GM23248 (cell line): ENCODE measurements around the gene SPINT1. TPM values are rescaled to one million over a fixed set of nuclear protein-coding genes. Genes with fewer than 3 reads are reported as not detected.

ENCODE experiments used
- DNase-seq: peaks from one replicate; pipeline ENCODE4 v3.0.0-alpha.2; 2015
- H2AFZ ChIP-seq: fragments of 200-600 bp; sonication (generic); 2 replicates; pipeline ENCODE4 v1.6.1; 2016; ENCODE audit warnings: antibody characterized with exemption
- H3F3A ChIP-seq: fragments of 200-600 bp; sonication (generic); 2 replicates; pipeline ENCODE4 v1.6.1; 2016; ENCODE audit warnings: mild to moderate bottlenecking, antibody characterized with exemption, mixed run types; ENCODE audit not compliant: insufficient read depth
- H3K27ac ChIP-seq: fragments of 200-600 bp; sonication (generic); 2 replicates; pipeline ENCODE4 v1.5.1; 2016; ENCODE audit warnings: mild to moderate bottlenecking
- H3K27me3 ChIP-seq: fragments of 200-600 bp; sonication (generic); replicated peaks from 2 replicates; pipeline ENCODE4 v1.6.1; 2016; ENCODE audit warnings: mild to moderate bottlenecking; ENCODE audit not compliant: insufficient read depth
- H3K36me3 ChIP-seq: fragments of 200-600 bp; sonication (generic); 2 replicates; pipeline ENCODE4 v1.6.1; 2016; ENCODE audit warnings: low read depth, mild to moderate bottlenecking
- H3K4me1 ChIP-seq: fragments of 200-600 bp; sonication (generic); 2 replicates; pipeline ENCODE4 v1.6.1; 2016; ENCODE audit warnings: mild to moderate bottlenecking; ENCODE audit not compliant: insufficient read depth
- H3K4me2 ChIP-seq: fragments of 200-600 bp; sonication (generic); one replicate; pipeline ENCODE4 v1.6.1; 2016; ENCODE audit warnings: mild to moderate bottlenecking; ENCODE audit not compliant: unreplicated experiment
- H3K4me3 ChIP-seq: fragments of 200-600 bp; sonication (generic); 2 replicates; pipeline ENCODE4 v1.5.1; 2016; ENCODE audit warnings: mild to moderate bottlenecking
- H3K79me2 ChIP-seq: fragments of 200-600 bp; sonication (generic); 2 replicates; pipeline ENCODE4 v1.6.1; 2016; ENCODE audit warnings: mild to moderate bottlenecking; ENCODE audit not compliant: insufficient read depth
- H3K9ac ChIP-seq: fragments of 200-600 bp; sonication (generic); 2 replicates; pipeline ENCODE4 v1.6.1; 2016; ENCODE audit warnings: mild to moderate bottlenecking
- H3K9me2 ChIP-seq: fragments of 200-600 bp; sonication (generic); 2 replicates; pipeline ENCODE4 v1.6.1; 2016; ENCODE audit warnings: mixed run types, mild to moderate bottlenecking, moderate library complexity; ENCODE audit not compliant: insufficient read depth
- H3K9me3 ChIP-seq: fragments of 200-600 bp; sonication (generic); one replicate; pipeline ENCODE4 v1.6.1; 2017; ENCODE audit warnings: low read depth
- H4K20me1 ChIP-seq: fragments of 200-600 bp; sonication (generic); 2 replicates; pipeline ENCODE4 v1.6.0; 2016; ENCODE audit not compliant: insufficient read depth
- EZH2 ChIP-seq: fragments of 200-600 bp; sonication (generic); IDR thresholded peaks from 2 replicates; pipeline ENCODE4 v1.6.1; 2018; ENCODE audit warnings: antibody characterized with exemption, mild to moderate bottlenecking; ENCODE audit not compliant: insufficient read depth, poor library complexity, severe bottlenecking
- EZH2phosphoT487 ChIP-seq: fragments of 200-600 bp; sonication (generic); IDR thresholded peaks from 2 replicates; pipeline ENCODE4 v1.6.1; 2018; ENCODE audit warnings: antibody characterized with exemption, moderate library complexity, mild to moderate bottlenecking, low read depth; ENCODE audit not compliant: insufficient read depth
- WGBS, 2 experiments: methylation state at CpG; one replicate each; pipeline ENCODE4 v1.1.6; 2015 to 2017; ENCODE audit warnings: low lambda C conversion rate in 2 of 2, low coverage in 1 of 2; ENCODE audit errors: missing lambda C conversion rate in 2 of 2; 5-methylcytosine and 5-hydroxymethylcytosine counted together
- in situ Hi-C: fragments of 300-500 bp; cut with MboI; formaldehyde crosslinking; loops from 2 replicates; pipeline ENCODE4 v1.15.0; 2020
- polyA plus RNA-seq: library from polyadenylated mRNA; unstranded; fragments of >200 nt; fragmentation: Nextera tagmentation; extraction: Ambion mirVana; gene quantifications from 2 replicates; pipeline ENCODE4 v1.2.1, GENCODE V29; 2016
- total RNA-seq: library from RNA; depleted of rRNA; stranded (reverse); fragments of >200 nt; shearing (Covaris generic); gene quantifications from 2 replicates; pipeline ENCODE4 v1.2.3, GENCODE V29; 2014; rRNA removed

SPINT1 gene, protein sequence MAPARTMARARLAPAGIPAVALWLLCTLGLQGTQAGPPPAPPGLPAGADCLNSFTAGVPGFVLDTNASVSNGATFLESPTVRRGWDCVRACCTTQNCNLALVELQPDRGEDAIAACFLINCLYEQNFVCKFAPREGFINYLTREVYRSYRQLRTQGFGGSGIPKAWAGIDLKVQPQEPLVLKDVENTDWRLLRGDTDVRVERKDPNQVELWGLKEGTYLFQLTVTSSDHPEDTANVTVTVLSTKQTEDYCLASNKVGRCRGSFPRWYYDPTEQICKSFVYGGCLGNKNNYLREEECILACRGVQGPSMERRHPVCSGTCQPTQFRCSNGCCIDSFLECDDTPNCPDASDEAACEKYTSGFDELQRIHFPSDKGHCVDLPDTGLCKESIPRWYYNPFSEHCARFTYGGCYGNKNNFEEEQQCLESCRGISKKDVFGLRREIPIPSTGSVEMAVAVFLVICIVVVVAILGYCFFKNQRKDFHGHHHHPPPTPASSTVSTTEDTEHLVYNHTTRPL
- total RNA-seq (7.8 TPM in 1 of 2 replicates, not detected in the other), polyA plus RNA-seq (0.19 and 0.24 TPM in 2 replicates)

GRCh38 chr15:40843885-40844695, at the start of gene SPINT1:
Gene SPINT1 (plus strand): TSS chr15:40844048. CDS start chr15:40844555, 507 bp downstream.
- Histone ChIP-seq H3K9me2 (no peaks in the 10 kb centered on the region), H3K79me2 (no peaks in the 10 kb centered on the region), H3K27ac (no peak within 1 kb of the TSS), H3K4me2 (peak within 1 kb of the TSS; percentile 30), H2AFZ (peak within 1 kb of the TSS; percentile 51), H3K27me3 (peaks cover 13% of the 10 kb centered on the region; the same call in 1 of the 2 replicates), H4K20me1 (no peaks in the 10 kb centered on the region), H3K4me3 (peak within 1 kb of the TSS; percentile 43), H3K9ac (no peak within 1 kb of the TSS), H3F3A (no peaks in the 10 kb centered on the region), H3K9me3 (no peaks in the 10 kb centered on the region), H3K36me3 (no peaks in the 10 kb centered on the region), H3K4me1 (no peaks in the 10 kb centered on the region)
- peak; percentile 41 for DNase-seq
- TF ChIP-seq EZH2 (peak; percentile 90), EZH2phosphoT487 (no peak)
- in situ Hi-C loops = no loop called here
- 2 to 3% methylated on average over 50 to 63 of the region's 89 CpGs for WGBS, 2 experiments

GRCh38 chr15:40796041-40796440, 47.8 kb upstream of the SPINT1 start:
- Histone ChIP-seq H3K4me2 (no peak overlapping the region), H3K27me3 (no peaks in the 10 kb centered on the region), H3K4me1 (peaks cover 12% of the 10 kb centered on the region), H3K79me2 (peaks cover 83% of the 10 kb centered on the region), H3K4me3 (no peak overlapping the region), H3K9me3 (no peaks in the 10 kb centered on the region), H2AFZ (no peak overlapping the region), H3K36me3 (peaks cover 2% of the 10 kb centered on the region; the same call in 1 of the 2 replicates), H4K20me1 (peaks cover 1% of the 10 kb centered on the region; the same call in 1 of the 2 replicates), H3F3A (peaks cover 15% of the 10 kb centered on the region), H3K27ac (no peak overlapping the region), H3K9ac (no peak overlapping the region), H3K9me2 (no peaks in the 10 kb centered on the region)
- TF ChIP-seq EZH2 = no peak
- TF ChIP-seq EZH2phosphoT487 = no peak
- WGBS, 2 experiments = 79 to 82% methylated on average over 2 of the region's 2 CpGs
- DNase-seq = no peak
- in situ Hi-C loops = no loop called here

GRCh38 chr15:40796512-40796911, 47.3 kb upstream of the SPINT1 start:
- Histone ChIP-seq H4K20me1 (peaks cover 4% of the 10 kb centered on the region; the same call in 1 of the 2 replicates), H3K4me2 (no peak overlapping the region), H3K4me1 (peaks cover 12% of the 10 kb centered on the region), H3K9ac (no peak overlapping the region), H3K36me3 (no peaks in the 10 kb centered on the region), H2AFZ (no peak overlapping the region), H3F3A (peaks cover 15% of the 10 kb centered on the region), H3K27me3 (no peaks in the 10 kb centered on the region), H3K79me2 (peaks cover 82% of the 10 kb centered on the region), H3K27ac (no peak overlapping the region), H3K4me3 (no peak overlapping the region), H3K9me3 (no peaks in the 10 kb centered on the region), H3K9me2 (no peaks in the 10 kb centered on the region)
- WGBS, 2 experiments = 94 to 98% methylated on average over 5 of the region's 5 CpGs
- in situ Hi-C loops = no loop called here
- no peak for DNase-seq
- TF ChIP-seq EZH2 (no peak), EZH2phosphoT487 (no peak)

DNA sequence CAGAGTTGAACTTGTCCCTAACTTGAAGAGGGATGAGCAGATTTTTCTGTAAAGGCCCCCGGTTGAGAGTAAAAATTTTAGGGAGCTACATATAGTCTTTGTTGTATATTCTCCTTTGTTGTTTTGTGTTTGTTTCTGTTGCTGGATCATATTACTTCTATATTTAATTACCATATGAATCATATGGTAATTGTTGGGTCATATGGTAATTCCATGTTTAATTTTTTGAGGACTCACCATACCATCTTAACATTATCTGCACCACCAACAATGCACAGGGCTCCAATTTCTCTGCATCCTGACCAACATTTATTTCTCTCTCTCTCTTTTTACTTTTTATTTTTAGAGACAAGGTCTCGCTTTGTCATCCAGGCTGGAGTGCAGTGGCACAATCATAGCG, 44.3 kb upstream of the SPINT1 start:
- Histone ChIP-seq H3K27me3 (no peaks in the 10 kb centered on the region), H3F3A (no peaks in the 10 kb centered on the region), H3K27ac (no peak overlapping the region), H3K4me3 (no peak overlapping the region), H4K20me1 (peaks cover 4% of the 10 kb centered on the region; the same call in 1 of the 2 replicates), H3K9me3 (no peaks in the 10 kb centered on the region), H3K4me1 (no peaks in the 10 kb centered on the region), H3K9ac (no peak overlapping the region), H2AFZ (no peak overlapping the region), H3K9me2 (no peaks in the 10 kb centered on the region), H3K79me2 (peaks cover 95% of the 10 kb centered on the region), H3K4me2 (no peak overlapping the region), H3K36me3 (no peaks in the 10 kb centered on the region)
- no peak for DNase-seq
- 81 to 83% methylated on average over 3 of the region's 3 CpGs for WGBS, 2 experiments
- in situ Hi-C loops = no loop called here
- TF ChIP-seq EZH2phosphoT487 (no peak), EZH2 (no peak)
